HG02610 (cell line): ENCODE data around the gene SARS2.
"Not testable (repeated sequence)": the region's sequence is repeated elsewhere in the genome, so short reads cannot be mapped to it uniquely, and the experiment has no call there.

Experiments
- ATAC-seq: cut with Tn5 transposase; IDR thresholded peaks from one replicate; pipeline ENCODE4 v1.9.1; 2021; ENCODE audit warnings: mild to moderate bottlenecking, moderate library complexity; ENCODE audit not compliant: unreplicated experiment

Gene SARS2

GRCh38 chr19:38894968-38895367 is 35.6 kb downstream of the SARS2 start:
- no peak for ATAC-seq

- no peak for ATAC-seq
These were observed 37.2 kb downstream of the SARS2 start for GRCh38 chr19:38893341-38893771.

- no peak for ATAC-seq
These were observed 37.7 kb downstream of the SARS2 start for GRCh38 chr19:38892841-38893240.

GRCh38 chr19:38891771-38892170 is 38.8 kb downstream of the SARS2 start:
- no peak for ATAC-seq

- ATAC-seq: no peak
These were observed 39.9 kb downstream of the SARS2 start for GRCh38 chr19:38890686-38891085.

- ATAC-seq: no peak
These were observed 40.8 kb downstream of the SARS2 start for GRCh38 chr19:38889803-38890202.

GRCh38 chr19:38888876-38889275 is 41.7 kb downstream of the SARS2 start:
- no peak for ATAC-seq

GRCh38 chr19:38884691-38885090 is 45.9 kb downstream of the SARS2 start:
- not testable (repeated sequence) for ATAC-seq

- no peak for ATAC-seq
These were observed 47.3 kb downstream of the SARS2 start for GRCh38 chr19:38883286-38883685.

- ATAC-seq: no peak
These were observed 49.5 kb downstream of the SARS2 start for GRCh38 chr19:38880882-38881609.

- ATAC-seq: no peak
These were observed 50.3 kb downstream of the SARS2 start for GRCh38 chr19:38880076-38880881.

GRCh38 chr19:38879400-38879751 is 51.2 kb downstream of the SARS2 start:
- no peak for ATAC-seq

GRCh38 chr19:38878575-38879399 is 51.8 kb downstream of the SARS2 start:
- ATAC-seq: no peak

GRCh38 chr19:38877781-38878574 is 52.6 kb downstream of the SARS2 start, which contains the start of gene RINL:
Gene RINL, minus strand, starts transcription at chr19:38878275. Its CDS starts 1,533 bp downstream, at chr19:38876742.
- ATAC-seq: peak; percentile 58

- no peak for ATAC-seq
These were observed 54.7 kb downstream of the SARS2 start for GRCh38 chr19:38875656-38876395.

- ATAC-seq: not testable (repeated sequence)
These were observed 57.2 kb downstream of the SARS2 start for GRCh38 chr19:38873400-38873799.

- ATAC-seq: no peak
These were observed 60.0 kb downstream of the SARS2 start for GRCh38 chr19:38870612-38871011.

- peak; percentile 51 for ATAC-seq
These were observed 60.5 kb downstream of the SARS2 start for GRCh38 chr19:38869836-38870607.
